ENCODE measurements around the gene NCKAP5.

Gene NCKAP5

DNA sequence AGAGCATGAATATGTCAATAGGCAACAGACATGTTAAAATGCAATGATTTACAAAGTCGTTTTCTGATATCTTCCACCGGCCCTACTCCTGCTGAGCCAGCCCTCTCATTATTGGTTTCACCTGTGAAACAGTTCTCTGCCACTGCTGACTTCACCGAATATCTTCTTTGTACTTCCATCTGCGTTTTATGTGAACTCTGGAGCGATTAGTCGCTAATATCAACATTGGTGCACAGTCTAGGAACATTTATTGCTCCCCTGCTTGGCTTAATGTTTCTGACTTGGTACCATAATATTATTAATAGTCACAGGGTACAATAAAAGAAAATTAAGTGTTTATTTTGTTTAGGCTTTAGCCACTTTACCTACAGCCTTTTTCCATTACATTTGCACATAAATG, 105.5 kb downstream of the NCKAP5 start:
- no peaks in the 10 kb centered on the region for H3K27me3 Mint-ChIP-seq (ENCODE audit: low read depth)
- H3K36me3 Mint-ChIP-seq (ENCODE audit: low read depth), result no peaks in the 10 kb centered on the region
- no peaks in the 10 kb centered on the region for H3K9me3 Mint-ChIP-seq
- H3K4me3 Mint-ChIP-seq, result no peak overlapping the region
- no peak for DNase-seq (ENCODE audit: low spot score)
- no peaks in the 10 kb centered on the region for H3K4me1 Mint-ChIP-seq (ENCODE audit: low read depth)
- H3K27ac Mint-ChIP-seq, result no peak overlapping the region

GRCh38 chr2:133461484-133461883, 106.8 kb downstream of the NCKAP5 start:
- Mint-ChIP-seq H3K27me3 (ENCODE audit: low read depth) (no peaks in the 10 kb centered on the region), H3K4me1 (ENCODE audit: low read depth) (no peaks in the 10 kb centered on the region), H3K36me3 (ENCODE audit: low read depth) (no peaks in the 10 kb centered on the region), H3K27ac (no peak overlapping the region), H3K4me3 (no peak overlapping the region), H3K9me3 (no peaks in the 10 kb centered on the region)
- no peak for DNase-seq (ENCODE audit: low spot score)

DNA sequence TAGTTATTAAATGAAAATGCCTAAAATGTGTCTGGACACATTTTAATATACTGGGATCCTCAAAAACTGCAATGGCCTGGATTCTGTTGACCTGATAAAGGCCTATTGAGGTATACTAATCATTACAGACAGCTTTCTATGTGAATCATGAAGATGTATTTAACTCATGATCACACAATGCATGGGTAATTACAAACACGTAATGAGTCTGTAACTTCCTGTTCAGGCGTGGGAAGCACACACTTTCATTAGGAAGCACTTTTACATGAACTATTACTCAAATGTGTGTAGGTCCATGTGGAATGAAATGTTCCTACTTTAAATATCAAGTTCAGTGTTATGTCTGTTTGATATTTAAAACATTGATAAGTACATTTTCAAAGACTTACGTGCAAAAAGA, 108.7 kb downstream of the NCKAP5 start:
- no peak for DNase-seq (ENCODE audit: low spot score)
- Mint-ChIP-seq H3K4me1 (ENCODE audit: low read depth) (no peaks in the 10 kb centered on the region), H3K27me3 (ENCODE audit: low read depth) (no peaks in the 10 kb centered on the region), H3K36me3 (ENCODE audit: low read depth) (no peaks in the 10 kb centered on the region), H3K4me3 (no peak overlapping the region), H3K27ac (no peak overlapping the region), H3K9me3 (no peaks in the 10 kb centered on the region)

GRCh38 chr2:133458280-133458679, 110.0 kb downstream of the NCKAP5 start:
- Mint-ChIP-seq H3K27me3 (ENCODE audit: low read depth) (no peaks in the 10 kb centered on the region), H3K27ac (no peak overlapping the region), H3K9me3 (no peaks in the 10 kb centered on the region), H3K4me3 (no peak overlapping the region), H3K36me3 (ENCODE audit: low read depth) (no peaks in the 10 kb centered on the region), H3K4me1 (ENCODE audit: low read depth) (no peaks in the 10 kb centered on the region)
- no peak for DNase-seq (ENCODE audit: low spot score)

- Mint-ChIP-seq H3K4me1 (ENCODE audit: low read depth) (no peaks in the 10 kb centered on the region), H3K9me3 (no peaks in the 10 kb centered on the region), H3K36me3 (ENCODE audit: low read depth) (no peaks in the 10 kb centered on the region), H3K27me3 (ENCODE audit: low read depth) (no peaks in the 10 kb centered on the region), H3K4me3 (no peak overlapping the region), H3K27ac (no peak overlapping the region)
- no peak for DNase-seq (ENCODE audit: low spot score)
Observed at GRCh38 chr2:133457861-133458260, 110.4 kb downstream of the NCKAP5 start.

DNA sequence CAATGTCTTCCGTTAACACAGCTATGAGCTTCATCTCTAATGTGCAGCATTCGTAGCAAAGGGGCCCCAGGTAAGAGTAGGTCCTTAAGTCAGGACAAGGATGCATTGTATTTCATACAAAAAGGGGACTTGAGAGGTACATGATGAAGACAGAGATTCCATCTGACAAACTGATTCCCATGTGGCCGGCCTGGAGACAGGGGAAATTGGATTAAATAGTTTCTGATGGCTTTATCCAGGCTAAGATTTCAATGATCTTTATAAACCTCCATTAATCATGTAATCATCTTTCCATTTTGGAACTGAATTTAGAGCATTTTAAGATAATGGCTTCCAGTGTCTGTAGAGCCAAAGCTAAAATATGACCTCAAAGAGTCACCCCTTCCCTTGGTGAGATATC, 111.3 kb downstream of the NCKAP5 start:
- DNase-seq (ENCODE audit: low spot score), result no peak
- no peaks in the 10 kb centered on the region for H3K9me3 Mint-ChIP-seq
- H3K27ac Mint-ChIP-seq, result no peak overlapping the region
- no peaks in the 10 kb centered on the region for H3K36me3 Mint-ChIP-seq (ENCODE audit: low read depth)
- H3K27me3 Mint-ChIP-seq (ENCODE audit: low read depth), result no peaks in the 10 kb centered on the region
- no peak overlapping the region for H3K4me3 Mint-ChIP-seq
- H3K4me1 Mint-ChIP-seq (ENCODE audit: low read depth), result no peaks in the 10 kb centered on the region

DNA sequence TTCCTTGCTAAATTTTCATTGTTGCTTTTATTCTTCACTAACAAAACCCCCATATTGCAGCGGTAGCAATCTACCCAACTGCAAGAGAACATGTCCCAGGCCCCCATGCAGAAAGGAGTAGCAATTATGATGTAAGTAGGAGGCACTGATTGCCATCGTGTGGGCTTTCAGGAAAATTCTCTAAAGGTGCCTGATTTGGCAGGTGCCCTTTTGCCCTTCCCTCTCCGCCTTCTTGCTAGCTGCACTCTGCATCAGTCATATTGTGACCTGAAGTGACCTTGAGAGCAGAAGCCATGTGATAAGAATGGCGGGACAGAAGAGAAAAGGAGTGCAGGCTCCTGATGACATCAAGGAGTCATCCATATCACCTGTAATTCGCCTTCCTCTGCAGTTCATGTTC, 112.1 kb downstream of the NCKAP5 start:
- H3K36me3 Mint-ChIP-seq (ENCODE audit: low read depth), result no peaks in the 10 kb centered on the region
- H3K9me3 Mint-ChIP-seq, result no peaks in the 10 kb centered on the region
- no peaks in the 10 kb centered on the region for H3K4me1 Mint-ChIP-seq (ENCODE audit: low read depth)
- H3K27ac Mint-ChIP-seq, result no peak overlapping the region
- H3K4me3 Mint-ChIP-seq, result no peak overlapping the region
- no peaks in the 10 kb centered on the region for H3K27me3 Mint-ChIP-seq (ENCODE audit: low read depth)
- no peak for DNase-seq (ENCODE audit: low spot score)

DNA sequence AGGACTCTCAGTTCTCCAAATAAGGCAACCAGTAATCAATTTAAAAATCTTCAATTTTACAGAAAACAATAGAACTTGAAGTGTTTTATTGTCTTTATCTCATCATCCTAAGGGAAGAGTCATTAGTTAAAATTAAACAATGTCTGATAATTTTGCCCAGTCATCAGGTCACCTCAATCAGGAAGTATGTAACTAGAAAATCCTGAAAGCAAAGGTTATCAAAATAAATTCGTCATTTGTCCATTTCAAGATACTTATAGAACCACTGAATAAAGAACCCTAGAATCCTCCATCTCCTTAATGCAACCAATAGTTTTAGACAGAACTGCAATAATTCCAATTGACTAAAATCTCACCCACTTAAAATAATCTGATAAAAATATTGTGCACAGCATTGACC, 115.2 kb downstream of the NCKAP5 start:
- Mint-ChIP-seq H3K4me1 (ENCODE audit: low read depth) (no peaks in the 10 kb centered on the region), H3K27me3 (ENCODE audit: low read depth) (no peaks in the 10 kb centered on the region), H3K36me3 (ENCODE audit: low read depth) (no peaks in the 10 kb centered on the region), H3K9me3 (no peaks in the 10 kb centered on the region), H3K4me3 (no peak overlapping the region), H3K27ac (no peak overlapping the region)
- DNase-seq (ENCODE audit: low spot score), result no peak

GRCh38 chr2:133452583-133452982, 115.7 kb downstream of the NCKAP5 start:
- H3K4me3 Mint-ChIP-seq, result no peak overlapping the region

DNA sequence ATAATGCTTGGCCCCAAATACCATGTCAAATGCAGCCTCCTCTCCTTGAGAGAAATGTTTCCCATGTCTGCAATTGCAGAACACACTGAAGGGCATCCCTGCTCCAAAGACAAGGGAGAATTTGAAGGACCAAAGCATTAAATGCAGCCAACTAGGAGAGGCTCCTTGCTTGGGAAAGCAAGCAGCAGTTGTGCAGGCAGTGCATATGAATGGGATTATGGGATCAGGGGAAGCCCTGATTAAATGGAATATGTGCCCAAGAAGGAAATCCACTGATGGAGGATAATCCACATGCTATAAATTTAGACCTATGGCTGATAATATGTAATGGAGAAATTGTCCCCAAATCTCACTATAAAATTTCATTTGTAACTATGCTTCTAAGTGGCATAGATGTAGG, 116.1 kb downstream of the NCKAP5 start:
- Mint-ChIP-seq H3K27ac (no peak overlapping the region), H3K9me3 (no peaks in the 10 kb centered on the region), H3K4me1 (ENCODE audit: low read depth) (no peaks in the 10 kb centered on the region), H3K27me3 (ENCODE audit: low read depth) (no peaks in the 10 kb centered on the region), H3K36me3 (ENCODE audit: low read depth) (no peaks in the 10 kb centered on the region), H3K4me3 (no peak overlapping the region)
- DNase-seq (ENCODE audit: low spot score), result no peak

More at GRCh38 chr2:133452583-133452982, 115.7 kb downstream of the NCKAP5 start:
- DNase-seq (ENCODE audit: low spot score), result no peak
- Mint-ChIP-seq H3K27me3 (ENCODE audit: low read depth) (no peaks in the 10 kb centered on the region), H3K27ac (no peak overlapping the region), H3K4me1 (ENCODE audit: low read depth) (no peaks in the 10 kb centered on the region), H3K36me3 (ENCODE audit: low read depth) (no peaks in the 10 kb centered on the region), H3K9me3 (no peaks in the 10 kb centered on the region)

DNA sequence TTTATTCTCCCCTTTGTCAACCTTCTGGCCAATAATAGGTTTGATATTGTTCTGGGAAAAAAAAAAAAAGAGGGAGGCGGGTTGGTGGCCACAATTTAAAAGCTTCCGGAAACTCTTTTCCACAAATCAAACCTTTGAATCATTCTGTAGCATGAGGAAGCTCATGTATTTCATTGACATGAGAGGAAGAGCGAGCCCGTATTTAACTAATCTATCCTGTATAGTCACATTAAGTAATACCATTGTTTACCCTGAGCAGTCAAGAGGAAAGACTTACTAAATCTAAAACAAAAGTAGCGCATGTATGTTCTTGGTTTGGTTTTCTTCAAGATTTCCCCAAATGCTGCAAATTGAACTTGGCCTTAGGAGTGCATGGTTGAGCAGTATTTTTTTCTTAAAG, 120.1 kb downstream of the NCKAP5 start:
- no peaks in the 10 kb centered on the region for H3K4me1 Mint-ChIP-seq (ENCODE audit: low read depth)

DNA sequence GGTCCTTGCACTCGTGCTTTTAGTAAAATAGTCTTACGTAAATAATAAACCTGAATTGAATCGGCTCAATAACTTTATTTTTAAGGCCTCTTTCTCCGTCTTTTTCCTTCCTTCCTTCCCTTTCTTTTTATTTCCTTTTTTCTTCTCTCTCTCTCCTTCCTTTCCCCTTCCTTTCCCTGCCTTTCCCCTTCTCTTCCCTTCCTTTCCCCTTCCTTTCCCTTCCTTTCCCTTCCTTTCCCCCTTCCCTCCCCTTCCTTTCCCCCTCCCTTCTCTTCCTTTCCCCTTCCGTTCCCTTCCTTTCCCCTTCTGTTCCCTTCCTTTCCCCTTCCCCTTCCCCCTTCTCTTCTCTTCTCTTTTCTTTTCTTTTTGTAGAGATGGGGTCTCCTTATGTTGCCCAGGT, 121.0 kb downstream of the NCKAP5 start:
- Mint-ChIP-seq H3K36me3 (ENCODE audit: low read depth) (no peaks in the 10 kb centered on the region), H3K4me3 (no peak overlapping the region), H3K4me1 (ENCODE audit: low read depth) (no peaks in the 10 kb centered on the region), H3K27ac (no peak overlapping the region), H3K9me3 (no peaks in the 10 kb centered on the region), H3K27me3 (ENCODE audit: low read depth) (no peaks in the 10 kb centered on the region)
- DNase-seq (ENCODE audit: low spot score), result no peak

More for the DNA sequence above, 120.1 kb downstream of the NCKAP5 start:
- DNase-seq (ENCODE audit: low spot score), result no peak
- H3K9me3 Mint-ChIP-seq, result no peaks in the 10 kb centered on the region
- H3K4me3 Mint-ChIP-seq, result no peak overlapping the region
- no peak overlapping the region for H3K27ac Mint-ChIP-seq
- H3K27me3 Mint-ChIP-seq (ENCODE audit: low read depth), result no peaks in the 10 kb centered on the region
- no peaks in the 10 kb centered on the region for H3K36me3 Mint-ChIP-seq (ENCODE audit: low read depth)

GRCh38 chr2:133444465-133444864, 123.8 kb downstream of the NCKAP5 start:
- Mint-ChIP-seq H3K27me3 (ENCODE audit: low read depth) (no peaks in the 10 kb centered on the region), H3K27ac (no peak overlapping the region), H3K36me3 (ENCODE audit: low read depth) (no peaks in the 10 kb centered on the region), H3K4me3 (no peak overlapping the region), H3K9me3 (no peaks in the 10 kb centered on the region), H3K4me1 (ENCODE audit: low read depth) (no peaks in the 10 kb centered on the region)
- no peak for DNase-seq (ENCODE audit: low spot score)

- no peaks in the 10 kb centered on the region for H3K27me3 Mint-ChIP-seq (ENCODE audit: low read depth)
- no peaks in the 10 kb centered on the region for H3K36me3 Mint-ChIP-seq (ENCODE audit: low read depth)
- no peaks in the 10 kb centered on the region for H3K4me1 Mint-ChIP-seq (ENCODE audit: low read depth)
- no peak overlapping the region for H3K27ac Mint-ChIP-seq
- no peaks in the 10 kb centered on the region for H3K9me3 Mint-ChIP-seq
- DNase-seq (ENCODE audit: low spot score), result no peak
- no peak overlapping the region for H3K4me3 Mint-ChIP-seq
Observed at GRCh38 chr2:133442393-133442792, 125.9 kb downstream of the NCKAP5 start.

DNA sequence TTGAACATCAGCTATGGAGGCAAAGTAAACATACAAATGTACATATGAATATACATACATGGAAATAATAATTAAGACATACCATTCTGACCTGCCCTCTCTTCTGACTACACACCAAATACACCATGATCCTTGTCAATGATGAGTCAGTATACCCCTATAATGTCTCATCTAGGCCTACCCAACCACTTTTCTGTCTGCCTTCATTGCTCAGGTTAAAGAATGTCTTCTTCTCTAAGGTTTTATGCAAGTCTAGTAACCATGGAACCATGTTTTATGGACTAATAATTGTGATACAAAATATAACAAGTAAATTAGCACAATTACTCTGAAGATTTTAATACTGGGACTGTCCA, 128.7 kb downstream of the NCKAP5 start:
- Mint-ChIP-seq H3K27me3 (ENCODE audit: low read depth) (no peaks in the 10 kb centered on the region), H3K9me3 (no peaks in the 10 kb centered on the region), H3K4me3 (no peak overlapping the region), H3K36me3 (ENCODE audit: low read depth) (no peaks in the 10 kb centered on the region), H3K27ac (no peak overlapping the region), H3K4me1 (ENCODE audit: low read depth) (no peaks in the 10 kb centered on the region)
- no peak for DNase-seq (ENCODE audit: low spot score)
